Measurements from ENCODE around the gene TSPAN14. TPM values are rescaled to one million over a fixed set of nuclear protein-coding genes. Genes with fewer than 3 reads are reported as not detected.

TSPAN14 gene
- total RNA-seq (10 to 100 TPM; 19.8 to 38.7 TPM), polyA plus RNA-seq (ENCODE audit: insufficient read length in 2 of 2) (10 to 100 TPM; 72.5 to 82.5 TPM)
- long read RNA-seq, donor 1, full-length matches to known transcripts, result 7 of 12 reads
- long read RNA-seq, donor 1, partial matches to known transcripts, result 0 of 12 reads
- long read RNA-seq, donor 1, other reads (novel, unspliced or antisense), result 5 of 12 reads
- long read RNA-seq, donor 2, full-length matches to known transcripts, result 3 of 9 reads
- long read RNA-seq, donor 2, partial matches to known transcripts, result 6 of 9 reads
- long read RNA-seq, donor 2, other reads (novel, unspliced or antisense), result 0 of 9 reads
- long read RNA-seq, donor 3, full-length matches to known transcripts, result 4 of 4 reads
- long read RNA-seq, donor 3, partial matches to known transcripts, result 0 of 4 reads
- long read RNA-seq, donor 3, other reads (novel, unspliced or antisense), result 0 of 4 reads
- long read RNA-seq, donor 4, full-length matches to known transcripts, result 12 of 117 reads
- long read RNA-seq, donor 4, partial matches to known transcripts, result 100 of 117 reads
- long read RNA-seq, donor 4, other reads (novel, unspliced or antisense), result 5 of 117 reads

GRCh38 chr10:80453842-80454512, at the start of gene TSPAN14:
TSPAN14 (plus strand) TSS chr10:80454310; CDS start chr10:80489234, 34,924 bp downstream.
- under 1% methylated on average over 74 of the region's 97 CpGs for WGBS (ENCODE audit: insufficient coverage)
- peaks cover 42% of the 10 kb centered on the region for H3K4me1 ChIP-seq (ENCODE audit: control insufficient read depth, insufficient read depth, low read length)

GRCh38 chr10:80405035-80405434, 49.1 kb upstream of the TSPAN14 start:
- peaks cover 14% of the 10 kb centered on the region for H3K4me1 ChIP-seq (ENCODE audit: control insufficient read depth, insufficient read depth, low read length)
- WGBS (ENCODE audit: insufficient coverage), result 100% methylated on average over 1 of the region's 1 CpG
- H3K27ac ChIP-seq (ENCODE audit: low read depth, low read length), result no peak overlapping the region
- H3K9me3 ChIP-seq (ENCODE audit: control insufficient read depth, insufficient read depth, low read length), result no peaks in the 10 kb centered on the region
- no peaks in the 10 kb centered on the region for H3K36me3 ChIP-seq (ENCODE audit: control insufficient read depth, insufficient read depth, low read length)
- no peak for DNase-seq (ENCODE audit: low read depth in 4 of 6, low spot score in 6 of 6)
- no peaks in the 10 kb centered on the region for H3K27me3 ChIP-seq (ENCODE audit: control insufficient read depth, insufficient read depth, low read length)
- no peak overlapping the region for H3K4me3 ChIP-seq (ENCODE audit: low read depth, low read length)

More at GRCh38 chr10:80453842-80454512, at the start of gene TSPAN14:
- Histone ChIP-seq H3K27me3 (ENCODE audit: control insufficient read depth, insufficient read depth, low read length) (no peaks in the 10 kb centered on the region), H3K36me3 (ENCODE audit: control insufficient read depth, insufficient read depth, low read length) (no peaks in the 10 kb centered on the region), H3K4me3 (ENCODE audit: low read depth, low read length) (peak within 1 kb of the TSS; percentile 76), H3K9me3 (ENCODE audit: control insufficient read depth, insufficient read depth, low read length) (no peaks in the 10 kb centered on the region), H3K27ac (ENCODE audit: low read depth, low read length) (peak within 1 kb of the TSS; percentile 86)
- peak in 3 of 6 donors; percentile 61 to 90 (median 88) for DNase-seq (ENCODE audit: low read depth in 4 of 6, low spot score in 6 of 6)

GRCh38 chr10:80405626-80406025, 48.5 kb upstream of the TSPAN14 start:
- Histone ChIP-seq H3K4me3 (ENCODE audit: low read depth, low read length) (no peak overlapping the region), H3K27ac (ENCODE audit: low read depth, low read length) (peak overlapping the region; percentile 54), H3K4me1 (ENCODE audit: control insufficient read depth, insufficient read depth, low read length) (peaks cover 20% of the 10 kb centered on the region), H3K9me3 (ENCODE audit: control insufficient read depth, insufficient read depth, low read length) (no peaks in the 10 kb centered on the region), H3K27me3 (ENCODE audit: control insufficient read depth, insufficient read depth, low read length) (no peaks in the 10 kb centered on the region), H3K36me3 (ENCODE audit: control insufficient read depth, insufficient read depth, low read length) (no peaks in the 10 kb centered on the region)
- 20% methylated on average over 3 of the region's 4 CpGs for WGBS (ENCODE audit: insufficient coverage)
- DNase-seq (ENCODE audit: low read depth in 4 of 6, low spot score in 6 of 6), result peak in 1 of 6 donors; percentile 46

- peak overlapping the region; percentile 54 for H3K27ac ChIP-seq (ENCODE audit: low read depth, low read length)
- WGBS (ENCODE audit: insufficient coverage), result 0% methylated on average over 1 of the region's 4 CpGs
Measured at GRCh38 chr10:80406204-80406603, 47.9 kb upstream of the TSPAN14 start.

GRCh38 chr10:80407812-80408241, 46.3 kb upstream of the TSPAN14 start:
- H3K9me3 ChIP-seq (ENCODE audit: control insufficient read depth, insufficient read depth, low read length), result no peaks in the 10 kb centered on the region
- peak overlapping the region; percentile 93 for H3K27ac ChIP-seq (ENCODE audit: low read depth, low read length)
- WGBS (ENCODE audit: insufficient coverage), result 6% methylated on average over 15 of the region's 16 CpGs
- peak overlapping the region; percentile 80 for H3K4me3 ChIP-seq (ENCODE audit: low read depth, low read length)
- peaks cover 3% of the 10 kb centered on the region for H3K36me3 ChIP-seq (ENCODE audit: control insufficient read depth, insufficient read depth, low read length)
- peaks cover 38% of the 10 kb centered on the region for H3K4me1 ChIP-seq (ENCODE audit: control insufficient read depth, insufficient read depth, low read length)
- H3K27me3 ChIP-seq (ENCODE audit: control insufficient read depth, insufficient read depth, low read length), result no peaks in the 10 kb centered on the region
- peak in 1 of 6 donors; percentile 62 for DNase-seq (ENCODE audit: low read depth in 4 of 6, low spot score in 6 of 6)

More at GRCh38 chr10:80406204-80406603, 47.9 kb upstream of the TSPAN14 start:
- H3K4me3 ChIP-seq (ENCODE audit: low read depth, low read length), result no peak overlapping the region
- H3K9me3 ChIP-seq (ENCODE audit: control insufficient read depth, insufficient read depth, low read length), result no peaks in the 10 kb centered on the region
- peaks cover under 1% of the 10 kb centered on the region for H3K36me3 ChIP-seq (ENCODE audit: control insufficient read depth, insufficient read depth, low read length)
- H3K4me1 ChIP-seq (ENCODE audit: control insufficient read depth, insufficient read depth, low read length), result peaks cover 25% of the 10 kb centered on the region
- DNase-seq (ENCODE audit: low read depth in 4 of 6, low spot score in 6 of 6), result peak in 2 of 6 donors; percentile 50 to 66
- no peaks in the 10 kb centered on the region for H3K27me3 ChIP-seq (ENCODE audit: control insufficient read depth, insufficient read depth, low read length)

- H3K36me3 ChIP-seq (ENCODE audit: control insufficient read depth, insufficient read depth, low read length), result peaks cover 3% of the 10 kb centered on the region
- no peaks in the 10 kb centered on the region for H3K27me3 ChIP-seq (ENCODE audit: control insufficient read depth, insufficient read depth, low read length)
- H3K4me1 ChIP-seq (ENCODE audit: control insufficient read depth, insufficient read depth, low read length), result peaks cover 43% of the 10 kb centered on the region
- H3K4me3 ChIP-seq (ENCODE audit: low read depth, low read length), result peak within 1 kb of the TSS; percentile 80
- H3K27ac ChIP-seq (ENCODE audit: low read depth, low read length), result peak within 1 kb of the TSS; percentile 93
- DNase-seq (ENCODE audit: low read depth in 4 of 6, low spot score in 6 of 6), result peak; percentile 64 to 96 (median 84)
- 0% methylated on average over 96 of the region's 96 CpGs for WGBS (ENCODE audit: insufficient coverage)
- H3K9me3 ChIP-seq (ENCODE audit: control insufficient read depth, insufficient read depth, low read length), result no peaks in the 10 kb centered on the region
Measured at GRCh38 chr10:80408242-80409101, 45.6 kb upstream of the TSPAN14 start, which contains the start of gene PRXL2A. PRXL2A (plus strand) TSS chr10:80408551; CDS start chr10:80420468, 11,917 bp downstream.

- H3K27ac ChIP-seq (ENCODE audit: low read depth, low read length), result peak overlapping the region; percentile 93
- no peak for DNase-seq (ENCODE audit: low read depth in 4 of 6, low spot score in 6 of 6)
- no peaks in the 10 kb centered on the region for H3K9me3 ChIP-seq (ENCODE audit: control insufficient read depth, insufficient read depth, low read length)
- peaks cover 50% of the 10 kb centered on the region for H3K4me1 ChIP-seq (ENCODE audit: control insufficient read depth, insufficient read depth, low read length)
- 1% methylated on average over 8 of the region's 12 CpGs for WGBS (ENCODE audit: insufficient coverage)
- no peaks in the 10 kb centered on the region for H3K27me3 ChIP-seq (ENCODE audit: control insufficient read depth, insufficient read depth, low read length)
- H3K4me3 ChIP-seq (ENCODE audit: low read depth, low read length), result peak overlapping the region; percentile 80
- peaks cover 3% of the 10 kb centered on the region for H3K36me3 ChIP-seq (ENCODE audit: control insufficient read depth, insufficient read depth, low read length)
Measured at GRCh38 chr10:80409121-80409520, 45.0 kb upstream of the TSPAN14 start.

GRCh38 chr10:80410122-80410521, 44.0 kb upstream of the TSPAN14 start:
- no peak for DNase-seq (ENCODE audit: low read depth in 4 of 6, low spot score in 6 of 6)
- peaks cover 3% of the 10 kb centered on the region for H3K36me3 ChIP-seq (ENCODE audit: control insufficient read depth, insufficient read depth, low read length)
- H3K9me3 ChIP-seq (ENCODE audit: control insufficient read depth, insufficient read depth, low read length), result no peaks in the 10 kb centered on the region
- H3K27ac ChIP-seq (ENCODE audit: low read depth, low read length), result peak overlapping the region; percentile 47
- WGBS (ENCODE audit: insufficient coverage), result 31% methylated on average over 2 of the region's 2 CpGs
- H3K4me3 ChIP-seq (ENCODE audit: low read depth, low read length), result peak overlapping the region; percentile 80
- no peaks in the 10 kb centered on the region for H3K27me3 ChIP-seq (ENCODE audit: control insufficient read depth, insufficient read depth, low read length)
- peaks cover 56% of the 10 kb centered on the region for H3K4me1 ChIP-seq (ENCODE audit: control insufficient read depth, insufficient read depth, low read length)
